A549 treated with DMSO at 1 μM for 4 hours (cell line): ENCODE measurements around the gene SMIM30. TPM values are rescaled to one million over a fixed set of nuclear protein-coding genes. Genes with fewer than 3 reads are reported as not detected.

Source experiments
- total RNA-seq: library from RNA; stranded (reverse); fragments of 200-300 nt; extraction: Qiagen RNA extraction; gene quantifications from 5 replicates; pipeline ENCODE4 v1.2.3, GENCODE V29; 2022; ENCODE audit warnings: low read depth

The SMIM30 gene
- 30.0 to 38.7 TPM (median 34.9 TPM) in 5 replicates for total RNA-seq

GRCh38 chr7:113118074-113118959, at the start of gene SMIM30:
Gene SMIM30, minus strand, starts transcription at chr7:113118554. Its CDS starts 976 bp downstream, at chr7:113117578.

GRCh38 chr7:113086431-113086888, 31.9 kb downstream of the SMIM30 start, which contains the start of gene GPR85:
Gene GPR85, minus strand, starts transcription at chr7:113086827. Its CDS starts 2,106 bp downstream, at chr7:113084721.

Other genes with a start within 250 kb of the SMIM30 start
- not detected in 5 replicates for gene GPR85, start 31.7 kb downstream of the SMIM30 start, total RNA-seq